ENCODE results near the gene CX3CL1. TPM values are rescaled to one million over a fixed set of nuclear protein-coding genes. Genes with fewer than 3 reads are reported as not detected.

Gene CX3CL1
- total and polyA plus RNA-seq, 10 of the 15 experiments (the other 5 are each of a cell fraction or from before 2014, with no cell fraction given) = 0.03 to 1.2 (median 0.46) TPM

- SMC1A ChIA-PET (ENCODE audit: uncharacterized antibody, unreplicated experiment) = interaction anchor here (0.9 to 4.2 kb wide), 5 partner anchors 11 to 44 kb away, joined by 3 to 26 read pairs (median 5); no protein-coding TSS in a partner anchor
- peak; percentile 45 for DNase-seq (ENCODE audit: low read depth, low spot score)
- TF ChIP-seq PML (IDR thresholded peaks at IDR 0.05; ENCODE audit: low read length) (peak; percentile 94), BACH1 (IDR thresholded peaks at IDR 0.05; ENCODE audit: borderline replicate concordance) (no peak), SIX5 (IDR thresholded peaks at IDR 0.05; ENCODE audit: low read depth, low read length, severe bottlenecking) (no peak), TCF3 (IDR thresholded peaks at IDR 0.05; ENCODE audit: borderline replicate concordance, insufficient read depth, low read depth, low read length) (0 out of 2 replicates have a peak, but pooled peaks have one; percentile 44), EED (IDR thresholded peaks at IDR 0.05; ENCODE audit: low read depth) (peak; percentile 69), NFYA (IDR thresholded peaks at IDR 0.05; ENCODE audit: borderline replicate concordance, low read depth, low read length) (no peak), NFIC (IDR thresholded peaks at IDR 0.05; ENCODE audit: low read depth, low read length) (0 out of 2 replicates have a peak, but pooled peaks have one; percentile 56), CBFB (IDR thresholded peaks at IDR 0.05; ENCODE audit: low read depth) (peak; percentile 63), RELA (IDR thresholded peaks at IDR 0.05; ENCODE audit: borderline replicate concordance, partially characterized antibody) (peak; percentile 33), GABPA (IDR thresholded peaks at IDR 0.05; ENCODE audit: low read depth) (no peak), SPI1 (IDR thresholded peaks at IDR 0.05; ENCODE audit: borderline replicate concordance, insufficient read depth, low read depth, low read length) (peak; percentile 86), MTA2 (IDR thresholded peaks at IDR 0.05; ENCODE audit: low read depth) (no peak), IKZF2 (IDR thresholded peaks at IDR 0.05) (peak; percentile 6 to 40; a peak in 2 of 4 replicates), MAX (IDR thresholded peaks at IDR 0.05; ENCODE audit: low read depth, low read length) (0 out of 2 replicates have a peak, but pooled peaks have one; percentile 16), RUNX3 (IDR thresholded peaks at IDR 0.05; ENCODE audit: low read length) (peak; percentile 53), NR2C2 (IDR thresholded peaks at IDR 0.05; ENCODE audit: borderline replicate concordance, control insufficient read depth, insufficient read length, low read depth) (no peak), SP1 (IDR thresholded peaks at IDR 0.05; ENCODE audit: low read depth, low read length) (peak; percentile 7), ATF2 (IDR thresholded peaks at IDR 0.05; ENCODE audit: low read length) (peak; percentile 56; the same call in 1 of the 2 replicates), POLR2A (IDR thresholded peaks at IDR 0.05; ENCODE audit: low read depth, low read length) (peak; percentile 89), CHD4 (IDR thresholded peaks at IDR 0.05) (no peak), YY1 (IDR thresholded peaks at IDR 0.05; ENCODE audit: low read depth, low read length) (0 out of 2 replicates have a peak, but pooled peaks have one; percentile 11), ZBED1 (IDR thresholded peaks at IDR 0.05; ENCODE audit: borderline replicate concordance) (peak; percentile 88; the same call in 1 of the 2 replicates)
- TF ChIP-seq, protein P1, sequence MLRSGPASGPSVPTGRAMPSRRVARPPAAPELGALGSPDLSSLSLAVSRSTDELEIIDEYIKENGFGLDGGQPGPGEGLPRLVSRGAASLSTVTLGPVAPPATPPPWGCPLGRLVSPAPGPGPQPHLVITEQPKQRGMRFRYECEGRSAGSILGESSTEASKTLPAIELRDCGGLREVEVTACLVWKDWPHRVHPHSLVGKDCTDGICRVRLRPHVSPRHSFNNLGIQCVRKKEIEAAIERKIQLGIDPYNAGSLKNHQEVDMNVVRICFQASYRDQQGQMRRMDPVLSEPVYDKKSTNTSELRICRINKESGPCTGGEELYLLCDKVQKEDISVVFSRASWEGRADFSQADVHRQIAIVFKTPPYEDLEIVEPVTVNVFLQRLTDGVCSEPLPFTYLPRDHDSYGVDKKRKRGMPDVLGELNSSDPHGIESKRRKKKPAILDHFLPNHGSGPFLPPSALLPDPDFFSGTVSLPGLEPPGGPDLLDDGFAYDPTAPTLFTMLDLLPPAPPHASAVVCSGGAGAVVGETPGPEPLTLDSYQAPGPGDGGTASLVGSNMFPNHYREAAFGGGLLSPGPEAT (IDR thresholded peaks at IDR 0.05; ENCODE audit: low read depth) = peak; percentile 46; the same call in 1 of the 2 replicates
These were observed 13.7 kb upstream of the CX3CL1 start, which contains the start of gene CCL22 for GRCh38 chr16:57358527-57359095. Gene CCL22 (plus strand): TSS chr16:57358783. CDS start chr16:57358817, 34 bp downstream.

More at GRCh38 chr16:57358527-57359095, 13.7 kb upstream of the CX3CL1 start, which contains the start of gene CCL22:
- intact Hi-C loops (cut with micrococcal nuclease; ENCODE audit: unreplicated experiment) (loop anchor here (1.0 to 5.0 kb wide), 3 partner anchors 17 to 56 kb away; no protein-coding TSS in a partner anchor), in situ Hi-C loops (cut with MboI) (no loop called here)
- Histone ChIP-seq H3K27me3 (replicated peaks in 1 of 2; ENCODE audit: control insufficient read depth in 2 of 2, insufficient read depth in 2 of 2, low read length in 1 of 2) (no peaks in the 10 kb centered on the region), H3K4me1 (ENCODE audit: control insufficient read depth, insufficient read depth, low read length) (peaks cover 23% of the 10 kb centered on the region), H4K20me1 (ENCODE audit: control insufficient read depth, insufficient read depth) (no peaks in the 10 kb centered on the region), H3K36me3 (ENCODE audit: control insufficient read depth in 2 of 2, insufficient read depth in 2 of 2, low read length in 1 of 2) (no peaks in the 10 kb centered on the region; a peak in 1 of 4 replicates), H3K27ac (ENCODE audit: control insufficient read depth, insufficient read depth) (peak within 1 kb of the TSS; percentile 30), H3K79me2 (ENCODE audit: control insufficient read depth, insufficient read depth, low read length) (no peaks in the 10 kb centered on the region), H3K4me2 (ENCODE audit: control insufficient read depth, insufficient read depth) (peak within 1 kb of the TSS; percentile 52), H3K4me3 (peak within 1 kb of the TSS; percentile 37; the same call in 1 of the 2 replicates), H3K9ac (ENCODE audit: control insufficient read depth, insufficient read depth, low read length) (no peak within 1 kb of the TSS), H3K9me3 (replicated peaks; ENCODE audit: control insufficient read depth, insufficient read depth, low read length) (no peaks in the 10 kb centered on the region), H2AFZ (ENCODE audit: control insufficient read depth, low read depth, low read length) (peak within 1 kb of the TSS; percentile 44)
- FAIRE-seq (peak; percentile 83), ATAC-seq (peak; percentile 71)
- POLR2A ChIA-PET = interaction anchor here (1.3 to 1.7 kb wide), 4 partner anchors 9 to 58 kb away, joined by 3 to 5 read pairs (median 4); no protein-coding TSS in a partner anchor
- RAD21 ChIA-PET (ENCODE audit: unreplicated experiment) = interaction anchor here (1.1 to 3.4 kb wide), 6 partner anchors 12 to 58 kb away, joined by 4 to 15 read pairs (median 8); partner anchors contain the start of gene CX3CL1
- 18% methylated on average over 9 of the region's 9 CpGs for WGBS (ENCODE audit: insufficient coverage, insufficient replicate concordance, low lambda C conversion rate, missing lambda C conversion rate)
- CTCF ChIA-PET = interaction anchor here (1.4 to 3.6 kb wide), 3 partner anchors 19 to 59 kb away, joined by 3 to 19 read pairs (median 15); no protein-coding TSS in a partner anchor
- BruUV-seq (replicated peaks) = no TSS peak
